Esophagus muscularis mucosa (tissue), 4 donors: Measurements from ENCODE around the gene CALHM2. TPM values are rescaled to one million over a fixed set of nuclear protein-coding genes. Genes with fewer than 3 reads are reported as not detected.

Experiments
- DNase-seq: peaks from one replicate; pipeline ENCODE4 v3.0.0-alpha.2; 2017; ENCODE audit errors: extremely low spot score
- H3K27ac ChIP-seq, 4 donors: fragments of 200-600 bp; sonication (generic); replicated peaks in 1 of 4; 1 replicate in 3 of 4; 2 replicates in 1 of 4; pipeline ENCODE4 v1.5.1; 2016 to 2019; ENCODE audit warnings: mild to moderate bottlenecking in 1 of 4
- H3K27me3 ChIP-seq, 4 donors: fragments of 200-600 bp; sonication (generic); one replicate each; pipeline versions ENCODE4 v1.5.1 to v1.6.0; 2016 to 2019
- H3K36me3 ChIP-seq, 4 donors: fragments of 200-600 bp; sonication (generic); one replicate each; pipeline ENCODE4 v1.5.1; 2016 to 2019
- H3K4me1 ChIP-seq, 4 donors: fragments of 200-600 bp; sonication (generic); one replicate each; pipeline ENCODE4 v1.5.1; 2016 to 2019
- H3K4me3 ChIP-seq, 4 donors: fragments of 200-600 bp; sonication (generic); 1 replicate in 2 of 4; 2 replicates in 2 of 4; pipeline ENCODE4 v1.5.1; 2016 to 2019; ENCODE audit warnings: mild to moderate bottlenecking in 4 of 4, moderate library complexity in 1 of 4
- H3K9me3 ChIP-seq, 4 donors: fragments of 200-600 bp; sonication (generic); 1 replicate in 3 of 4; 2 replicates in 1 of 4; pipeline ENCODE4 v1.5.1; 2016 to 2019
- EP300 ChIP-seq: sonication (generic); formaldehyde crosslinking; IDR thresholded peaks from one replicate; pipeline ENCODE4 v1.6.1; 2017; ENCODE audit warnings: antibody characterized with exemption
- POLR2A ChIP-seq: fragments of 450-650 bp; IDR thresholded peaks from one replicate; pipeline ENCODE4 v1.6.1; 2017; ENCODE audit warnings: antibody characterized with exemption, moderate library complexity, mild to moderate bottlenecking, low read depth
- POLR2AphosphoS5 ChIP-seq, 2 donors: sonication (generic); formaldehyde crosslinking; IDR thresholded peaks; one replicate each; pipeline ENCODE4 v1.6.1; 2017; ENCODE audit warnings: antibody characterized with exemption in 2 of 2
- WGBS: methylation state at CpG from one replicate; pipeline ENCODE4 v1.1.5; 2018; 5-methylcytosine and 5-hydroxymethylcytosine counted together
- intact Hi-C: fragments of 100-400 bp; cut with DNase I; formaldehyde crosslinking; loops from one replicate; pipeline ENCODE4 v1.15.1; 2023
- total RNA-seq, 4 donors: library from RNA; depleted of rRNA; stranded (reverse); fragments of >200 nt; gene quantifications; one replicate each; pipeline versions ENCODE4 v1.1.0 to v1.2.1, GENCODE V29; 2016
- TF ChIP-seq, protein P1 (sequence below), 3 experiments: fragments of 200-600 bp in 2 of 3; fragments of 450-650 bp in 1 of 3; sonication (generic) in 2 of 3; IDR thresholded peaks; one replicate each; pipeline ENCODE4 v1.5.1; 2017 to 2019; ENCODE audit warnings: antibody characterized with exemption in 3 of 3, mild to moderate bottlenecking in 2 of 3, moderate library complexity in 1 of 3

CALHM2 gene
- total RNA-seq, 4 donors from 2014 or later: 44.4 to 69.9 (median 62.8) TPM

DNA sequence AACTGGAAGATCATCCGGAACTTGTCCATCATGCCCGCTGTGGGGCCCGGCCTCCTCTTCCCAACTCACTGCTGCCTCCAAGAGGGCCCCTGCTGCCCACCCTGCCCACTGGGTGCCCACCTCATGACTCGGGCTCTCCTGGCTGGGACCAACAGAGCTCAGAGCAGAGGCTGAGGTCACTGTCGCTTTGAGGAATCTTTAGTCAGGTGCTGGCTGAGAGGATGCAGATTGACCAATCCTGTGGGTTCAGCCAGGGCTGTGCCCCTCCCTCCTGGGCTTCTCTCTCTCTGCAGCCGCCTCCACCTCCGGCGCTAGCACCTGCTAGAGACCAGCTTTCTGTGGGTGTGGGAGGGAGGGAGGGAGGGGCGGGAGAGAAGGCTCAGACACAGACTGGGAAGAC is 6.5 kb upstream of the CALHM2 start, which contains the start of gene CALHM1:
Gene CALHM1, minus strand, starts transcription at position 181 of the 400 bp plus-strand sequence. Its CDS starts 149 bp downstream, at position 32.
- Histone ChIP-seq H3K27ac (no peak within 1 kb of the TSS), H3K4me3 (no peak within 1 kb of the TSS), H3K9me3 (no peaks in the 10 kb centered on the region), H3K27me3 (no peaks in the 10 kb centered on the region), H3K4me1 (no peaks in the 10 kb centered on the region), H3K36me3 (no peaks in the 10 kb centered on the region)
- intact Hi-C loops: no loop called here
- WGBS: 66% methylated on average over 2 of the region's 9 CpGs
- TF ChIP-seq, protein P1, sequence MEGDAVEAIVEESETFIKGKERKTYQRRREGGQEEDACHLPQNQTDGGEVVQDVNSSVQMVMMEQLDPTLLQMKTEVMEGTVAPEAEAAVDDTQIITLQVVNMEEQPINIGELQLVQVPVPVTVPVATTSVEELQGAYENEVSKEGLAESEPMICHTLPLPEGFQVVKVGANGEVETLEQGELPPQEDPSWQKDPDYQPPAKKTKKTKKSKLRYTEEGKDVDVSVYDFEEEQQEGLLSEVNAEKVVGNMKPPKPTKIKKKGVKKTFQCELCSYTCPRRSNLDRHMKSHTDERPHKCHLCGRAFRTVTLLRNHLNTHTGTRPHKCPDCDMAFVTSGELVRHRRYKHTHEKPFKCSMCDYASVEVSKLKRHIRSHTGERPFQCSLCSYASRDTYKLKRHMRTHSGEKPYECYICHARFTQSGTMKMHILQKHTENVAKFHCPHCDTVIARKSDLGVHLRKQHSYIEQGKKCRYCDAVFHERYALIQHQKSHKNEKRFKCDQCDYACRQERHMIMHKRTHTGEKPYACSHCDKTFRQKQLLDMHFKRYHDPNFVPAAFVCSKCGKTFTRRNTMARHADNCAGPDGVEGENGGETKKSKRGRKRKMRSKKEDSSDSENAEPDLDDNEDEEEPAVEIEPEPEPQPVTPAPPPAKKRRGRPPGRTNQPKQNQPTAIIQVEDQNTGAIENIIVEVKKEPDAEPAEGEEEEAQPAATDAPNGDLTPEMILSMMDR (IDR thresholded peaks at IDR 0.05): no peak
- TF ChIP-seq EP300: no peak
- TF ChIP-seq POLR2AphosphoS5 (IDR thresholded peaks at IDR 0.05): no peak
- TF ChIP-seq POLR2A: no peak
- DNase-seq: no peak

DNA sequence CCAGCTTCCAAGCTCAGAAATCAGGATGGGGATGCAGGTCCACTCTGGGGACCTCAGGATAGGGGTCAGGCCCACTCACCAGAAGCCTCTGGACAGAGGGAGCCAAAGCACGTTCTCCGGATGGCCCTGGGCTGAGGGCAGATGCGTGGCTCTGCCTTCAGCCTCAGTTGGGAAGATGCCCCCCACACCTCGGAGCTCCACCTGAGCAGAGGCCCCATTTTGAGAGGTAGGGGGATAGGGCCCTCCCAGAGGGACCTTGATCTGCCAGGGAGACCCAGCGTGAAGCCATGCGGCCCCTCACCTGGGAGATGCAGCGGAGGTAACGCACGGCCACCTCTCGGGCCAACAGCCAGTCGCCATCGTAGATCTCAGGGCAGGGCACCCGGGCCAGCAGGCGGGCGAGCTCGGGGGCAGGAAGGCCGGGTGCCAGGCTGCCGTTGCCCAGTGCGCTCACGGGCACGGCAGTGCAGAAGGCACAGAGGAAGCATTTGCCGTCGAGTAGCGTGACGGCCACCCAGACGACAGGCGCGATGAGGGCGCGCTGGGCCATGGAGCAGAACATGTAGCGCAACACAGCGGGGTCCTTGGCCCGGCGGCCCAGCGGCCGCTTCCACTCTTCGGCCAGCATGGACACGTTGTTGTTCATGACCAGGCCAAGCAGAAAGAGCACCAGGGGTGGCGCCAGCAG is 5.9 kb upstream of the CALHM2 start:
- H3K36me3 ChIP-seq: no peaks in the 10 kb centered on the region
- intact Hi-C loops: no loop called here
- H3K4me1 ChIP-seq: peaks cover 0 to 3% (median under 1%) of the 10 kb centered on the region in 4 donors
- H3K27me3 ChIP-seq: no peaks in the 10 kb centered on the region
- no peak overlapping the region for H3K4me3 ChIP-seq
- no peaks in the 10 kb centered on the region for H3K9me3 ChIP-seq
- no peak for TF ChIP-seq POLR2A
- TF ChIP-seq EP300: no peak
- TF ChIP-seq POLR2AphosphoS5 (IDR thresholded peaks at IDR 0.05): no peak
- TF ChIP-seq, protein P1 (IDR thresholded peaks at IDR 0.05): no peak
- 98% methylated on average over 14 of the region's 39 CpGs for WGBS
- no peak for DNase-seq
- H3K27ac ChIP-seq: no peak overlapping the region

DNA sequence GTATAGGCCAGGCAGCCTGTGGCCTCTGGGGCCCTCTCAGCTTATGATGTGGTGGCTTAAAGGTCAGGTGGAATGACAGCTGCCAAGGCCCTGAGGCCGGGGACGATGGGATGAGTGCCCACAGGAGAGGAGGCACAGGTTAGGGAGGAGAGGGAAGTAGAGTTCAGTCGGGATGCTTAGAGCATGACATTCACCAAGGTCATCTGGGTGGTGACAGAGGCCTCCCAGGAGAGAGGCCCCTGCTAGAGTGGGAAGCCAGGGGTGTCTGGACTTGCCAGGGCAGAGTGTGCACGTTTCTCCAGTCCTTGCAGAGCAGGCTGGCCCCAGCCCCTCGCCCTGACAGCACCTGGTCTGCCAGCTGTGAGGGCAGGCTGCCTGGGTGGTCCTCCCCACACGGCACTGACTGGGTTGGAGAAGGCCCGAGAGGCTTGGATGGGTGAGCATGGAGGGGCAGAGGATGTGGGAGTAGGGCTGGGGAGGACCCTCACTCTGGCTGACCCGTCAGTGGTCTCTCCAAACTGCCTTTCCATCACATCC is 5.1 kb upstream of the CALHM2 start:
- Histone ChIP-seq H3K27ac (no peak overlapping the region), H3K27me3 (no peaks in the 10 kb centered on the region), H3K4me3 (no peak overlapping the region), H3K9me3 (no peaks in the 10 kb centered on the region), H3K4me1 (peaks cover 0 to 11% (median 8%) of the 10 kb centered on the region in 4 donors), H3K36me3 (no peaks in the 10 kb centered on the region)
- WGBS: 97% methylated on average over 6 of the region's 8 CpGs
- intact Hi-C loops: no loop called here
- TF ChIP-seq, protein P1 (IDR thresholded peaks at IDR 0.05): no peak
- TF ChIP-seq POLR2A: no peak
- no peak for TF ChIP-seq POLR2AphosphoS5 (IDR thresholded peaks at IDR 0.05)
- TF ChIP-seq EP300: no peak
- no peak for DNase-seq

DNA sequence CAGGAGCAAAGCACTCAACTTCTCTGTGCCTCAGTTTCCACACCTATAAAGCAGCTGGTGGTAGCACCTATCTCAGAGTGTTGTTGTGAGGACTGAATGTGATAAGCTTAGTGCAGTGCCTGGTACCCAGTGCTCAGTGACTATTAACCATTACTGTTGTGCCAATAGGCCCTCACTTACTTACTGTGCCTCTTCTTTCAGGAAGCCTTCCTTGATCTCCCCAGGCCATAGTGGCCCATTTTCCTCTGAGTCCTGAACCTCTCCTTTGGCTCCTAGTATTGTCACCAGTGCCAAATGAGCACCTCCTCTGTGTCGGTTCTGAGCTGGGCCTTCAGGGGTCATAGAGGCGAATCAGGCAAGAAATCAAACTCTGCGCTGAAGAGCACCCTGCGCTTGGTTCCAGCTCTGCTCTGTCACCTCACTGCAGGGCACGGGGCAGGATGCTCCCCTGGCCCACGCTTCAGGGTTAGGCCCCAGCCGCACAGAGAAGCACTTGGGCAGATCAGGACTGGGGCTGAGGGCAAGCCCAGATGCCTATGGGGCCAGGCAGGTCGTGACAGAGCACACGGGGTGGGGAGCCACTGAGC is 4.0 kb upstream of the CALHM2 start:
- H3K36me3 ChIP-seq: no peaks in the 10 kb centered on the region
- H3K4me3 ChIP-seq: no peak overlapping the region
- 89% methylated on average over 8 of the region's 9 CpGs for WGBS

More for the DNA sequence above, 4.0 kb upstream of the CALHM2 start:
- TF ChIP-seq, protein P1 (IDR thresholded peaks at IDR 0.05): no peak
- TF ChIP-seq POLR2AphosphoS5 (IDR thresholded peaks at IDR 0.05) (no peak), POLR2A (no peak), EP300 (no peak)
- Histone ChIP-seq H3K27me3 (no peaks in the 10 kb centered on the region), H3K9me3 (no peaks in the 10 kb centered on the region), H3K4me1 (peaks cover 0 to 18% (median 16%) of the 10 kb centered on the region in 4 donors), H3K27ac (no peak overlapping the region)
- intact Hi-C loops: no loop called here
- DNase-seq: no peak
